Bronchus fibroblast of lung (primary cell): ENCODE results near the gene PSMA4. TPM values are rescaled to one million over a fixed set of nuclear protein-coding genes. Genes with fewer than 3 reads are reported as not detected.

ENCODE experiments used
- total RNA-seq: library from RNA; depleted of rRNA; stranded (reverse); fragments of >200 nt; gene quantifications from 2 replicates; pipeline ENCODE4 v1.2.3, GENCODE V29; 2015

PSMA4 gene
- total RNA-seq = 217 and 237 TPM in 2 replicates

GRCh38 chr15:78540141-78540870 is at the start of gene PSMA4:
Gene PSMA4 (plus strand): TSS chr15:78540444. CDS start chr15:78541928, 1,484 bp downstream.

GRCh38 chr15:78506971-78507830 is 33.0 kb upstream of the PSMA4 start, which contains the start of gene HYKK:
Gene HYKK (plus strand): TSS chr15:78507577. CDS start chr15:78513089, 5,512 bp downstream.

GRCh38 chr15:78565097-78565950 is 25.1 kb downstream of the PSMA4 start, which contains the start of gene CHRNA5:
Gene CHRNA5 (plus strand): TSS chr15:78565520. CDS start chr15:78565720, 200 bp downstream.

Other genes with a start within 250 kb of the PSMA4 start
- gene SKIC8, start 240.8 kb upstream of the PSMA4 start, total RNA-seq = 56.9 and 66.1 TPM in 2 replicates
- not detected in 2 replicates for gene CRABP1, start 200.1 kb upstream of the PSMA4 start, total RNA-seq
- 7.9 and 9.2 TPM in 2 replicates for gene IREB2, start 102.2 kb upstream of the PSMA4 start, total RNA-seq
- gene HYKK, start 32.9 kb upstream of the PSMA4 start, total RNA-seq = 7.4 TPM in 2 replicates
- 1.0 and 4.3 TPM in 2 replicates for gene CHRNA5, start 25.1 kb downstream of the PSMA4 start, total RNA-seq
- not detected in 2 replicates for gene CHRNA3, start 80.6 kb downstream of the PSMA4 start, total RNA-seq
- not detected in 2 replicates for gene CHRNB4, start 100.8 kb downstream of the PSMA4 start, total RNA-seq